ENCODE results near the gene NPW.

DNA sequence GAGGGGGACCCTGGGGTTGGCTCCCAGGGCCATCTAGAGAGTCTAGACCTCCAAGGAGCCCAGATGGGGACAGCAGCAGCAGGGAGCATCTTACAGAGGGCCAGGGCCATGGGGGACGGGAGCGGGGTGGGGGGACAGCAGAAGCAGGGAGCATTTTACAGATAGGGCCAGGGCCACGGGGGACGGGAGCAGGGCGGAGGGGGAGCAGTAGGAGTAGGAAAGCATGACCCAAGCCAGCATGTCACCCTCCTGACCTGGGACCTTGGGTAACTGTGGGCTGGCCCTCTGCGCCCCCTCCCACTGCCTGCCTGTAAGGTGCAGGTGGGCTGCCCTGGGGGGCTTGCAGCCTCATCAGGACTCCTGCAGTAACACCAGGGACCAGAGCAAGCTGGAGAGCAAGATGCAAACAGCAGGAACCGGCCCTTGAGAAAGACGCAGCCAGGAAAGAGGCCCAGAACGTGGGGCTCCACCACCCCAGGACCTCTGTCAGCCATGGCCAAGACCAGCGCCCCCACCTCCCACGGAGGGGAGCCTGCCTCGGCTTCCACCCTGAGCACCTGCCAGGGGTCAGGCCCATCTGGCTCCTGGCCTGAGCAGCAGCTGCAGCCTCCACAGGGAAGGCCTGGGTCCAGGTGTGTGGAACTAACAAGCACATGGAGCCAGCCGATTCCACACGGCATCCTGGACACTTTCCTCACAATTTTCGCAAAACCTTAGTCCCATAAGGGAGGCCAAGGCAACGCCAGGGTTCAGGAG lies 12.3 kb upstream of the NPW start:
- TF ChIP-seq, protein P1, sequence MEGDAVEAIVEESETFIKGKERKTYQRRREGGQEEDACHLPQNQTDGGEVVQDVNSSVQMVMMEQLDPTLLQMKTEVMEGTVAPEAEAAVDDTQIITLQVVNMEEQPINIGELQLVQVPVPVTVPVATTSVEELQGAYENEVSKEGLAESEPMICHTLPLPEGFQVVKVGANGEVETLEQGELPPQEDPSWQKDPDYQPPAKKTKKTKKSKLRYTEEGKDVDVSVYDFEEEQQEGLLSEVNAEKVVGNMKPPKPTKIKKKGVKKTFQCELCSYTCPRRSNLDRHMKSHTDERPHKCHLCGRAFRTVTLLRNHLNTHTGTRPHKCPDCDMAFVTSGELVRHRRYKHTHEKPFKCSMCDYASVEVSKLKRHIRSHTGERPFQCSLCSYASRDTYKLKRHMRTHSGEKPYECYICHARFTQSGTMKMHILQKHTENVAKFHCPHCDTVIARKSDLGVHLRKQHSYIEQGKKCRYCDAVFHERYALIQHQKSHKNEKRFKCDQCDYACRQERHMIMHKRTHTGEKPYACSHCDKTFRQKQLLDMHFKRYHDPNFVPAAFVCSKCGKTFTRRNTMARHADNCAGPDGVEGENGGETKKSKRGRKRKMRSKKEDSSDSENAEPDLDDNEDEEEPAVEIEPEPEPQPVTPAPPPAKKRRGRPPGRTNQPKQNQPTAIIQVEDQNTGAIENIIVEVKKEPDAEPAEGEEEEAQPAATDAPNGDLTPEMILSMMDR (IDR thresholded peaks at IDR 0.05; ENCODE audit: low read depth, low read length, poor library complexity, severe bottlenecking) = no peak
- no peak for TF ChIP-seq EZH2phosphoT487 (IDR thresholded peaks at IDR 0.05; ENCODE audit: borderline replicate concordance, low read length)

Measured in DOHH2 (cell line).